Activated naive CD8-positive, alpha-beta T cell (primary cell): Measurements from ENCODE around the gene F2RL1.
A peak's percentile ranks its signal among the peaks of the same experiment; 100 is the strongest.
"Not testable (repeated sequence)": the region's sequence is repeated elsewhere in the genome, so short reads cannot be mapped to it uniquely, and the experiment has no call there.

ENCODE experiments used
- H3K27ac Mint-ChIP-seq: one replicate; pipeline ENCODE4 v1.8.0; 2021; ENCODE audit warnings: mixed read lengths
- H3K27me3 Mint-ChIP-seq: one replicate; pipeline ENCODE4 v1.8.0; 2021; ENCODE audit warnings: mixed read lengths
- H3K36me3 Mint-ChIP-seq: one replicate; pipeline ENCODE4 v1.8.0; 2021; ENCODE audit warnings: mixed read lengths
- H3K4me1 Mint-ChIP-seq: one replicate; pipeline ENCODE4 v1.8.0; 2021; ENCODE audit warnings: low read depth, mixed read lengths
- H3K4me3 Mint-ChIP-seq: one replicate; pipeline ENCODE4 v1.8.0; 2021; ENCODE audit warnings: mild to moderate bottlenecking, mixed read lengths
- H3K9me3 Mint-ChIP-seq: one replicate; pipeline ENCODE4 v1.8.0; 2021; ENCODE audit warnings: low read depth, mixed read lengths

Gene F2RL1

DNA sequence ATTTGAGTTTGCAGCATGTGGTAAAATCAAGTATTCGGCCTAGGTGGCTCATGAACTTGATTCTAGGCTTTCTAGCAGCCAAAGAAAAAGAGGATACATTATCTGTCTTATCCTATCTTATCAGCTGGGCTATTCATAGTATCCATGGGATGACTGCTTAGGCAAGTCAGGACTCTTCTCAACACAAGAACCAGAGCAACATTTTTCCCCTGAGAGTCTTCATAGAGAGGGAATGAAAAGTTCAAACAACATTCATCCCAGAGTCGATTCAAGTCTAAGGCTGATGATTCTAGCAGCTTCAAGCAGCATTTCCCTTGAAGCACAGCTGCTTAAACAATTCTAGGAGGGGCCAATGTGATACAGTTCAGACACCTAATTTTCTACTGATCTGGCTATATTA lies 33.9 kb downstream of the F2RL1 start:
- H3K4me3 Mint-ChIP-seq = no peak overlapping the region
- no peaks in the 10 kb centered on the region for H3K27me3 Mint-ChIP-seq
- no peaks in the 10 kb centered on the region for H3K36me3 Mint-ChIP-seq
- H3K27ac Mint-ChIP-seq = no peak overlapping the region
- H3K9me3 Mint-ChIP-seq = no peaks in the 10 kb centered on the region
- H3K4me1 Mint-ChIP-seq = peaks cover 43% of the 10 kb centered on the region

DNA sequence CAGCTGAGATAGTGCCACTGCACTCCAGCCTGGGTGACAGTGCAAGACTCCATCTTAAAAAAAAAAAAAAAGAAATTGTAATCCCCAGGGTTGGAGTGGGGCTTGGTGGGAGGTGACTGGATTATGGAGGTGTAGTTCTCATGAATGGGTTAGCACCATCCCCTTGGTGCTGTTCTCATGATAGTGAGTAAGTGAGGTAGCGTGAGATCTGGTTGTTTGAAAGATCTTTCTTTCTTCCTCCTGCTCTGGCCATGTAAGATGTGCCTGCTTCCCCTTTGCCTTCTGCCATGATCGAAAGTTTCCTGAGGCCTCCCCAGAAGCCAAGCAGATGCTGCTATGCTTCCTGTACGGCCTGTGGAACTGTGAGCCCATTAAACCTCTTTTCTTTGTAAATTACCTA lies 34.9 kb downstream of the F2RL1 start:
- not testable (repeated sequence) for H3K27me3 Mint-ChIP-seq, H3K9me3 Mint-ChIP-seq, H3K27ac Mint-ChIP-seq, H3K36me3 Mint-ChIP-seq, H3K4me3 Mint-ChIP-seq
- peaks cover 43% of the 10 kb centered on the region for H3K4me1 Mint-ChIP-seq

DNA sequence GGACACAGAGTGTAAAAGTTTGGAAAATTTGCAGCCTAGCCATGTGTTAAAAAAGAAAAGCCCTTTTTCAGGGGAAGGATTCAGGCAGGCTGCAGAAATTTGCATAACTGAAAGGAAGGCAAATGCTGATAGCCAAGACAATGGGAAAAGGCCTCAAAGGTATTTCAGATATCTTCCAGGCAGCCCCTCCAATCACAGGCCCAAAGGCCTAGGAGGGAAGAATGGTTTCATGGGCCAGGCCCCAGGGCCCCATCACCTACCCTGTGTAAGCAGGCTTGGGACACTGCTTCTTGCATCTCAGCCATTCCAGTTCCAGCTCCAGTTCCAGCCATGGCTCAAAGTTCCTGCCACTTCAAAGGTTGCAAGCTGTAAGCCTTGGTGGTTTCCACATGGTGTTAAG lies 35.8 kb downstream of the F2RL1 start:
- H3K9me3 Mint-ChIP-seq = no peaks in the 10 kb centered on the region
- peak overlapping the region; percentile 90 for H3K27ac Mint-ChIP-seq
- no peak overlapping the region for H3K4me3 Mint-ChIP-seq

GRCh38 chr5:76855501-76855900 lies 36.7 kb downstream of the F2RL1 start:
- H3K36me3 Mint-ChIP-seq = not testable (repeated sequence)

More for the DNA sequence above, 35.8 kb downstream of the F2RL1 start:
- no peaks in the 10 kb centered on the region for H3K27me3 Mint-ChIP-seq
- H3K4me1 Mint-ChIP-seq = peaks cover 40% of the 10 kb centered on the region
- H3K36me3 Mint-ChIP-seq = no peaks in the 10 kb centered on the region

GRCh38 chr5:76855961-76856360 lies 37.1 kb downstream of the F2RL1 start:
- H3K4me3 Mint-ChIP-seq = peak overlapping the region; percentile 14
- H3K9me3 Mint-ChIP-seq = no peaks in the 10 kb centered on the region
- peak overlapping the region; percentile 90 for H3K27ac Mint-ChIP-seq
- H3K36me3 Mint-ChIP-seq = no peaks in the 10 kb centered on the region
- no peaks in the 10 kb centered on the region for H3K27me3 Mint-ChIP-seq
- peaks cover 29% of the 10 kb centered on the region for H3K4me1 Mint-ChIP-seq

More at GRCh38 chr5:76855501-76855900, 36.7 kb downstream of the F2RL1 start:
- peak overlapping the region; percentile 90 for H3K27ac Mint-ChIP-seq
- not testable (repeated sequence) for H3K27me3 Mint-ChIP-seq, H3K9me3 Mint-ChIP-seq
- peaks cover 32% of the 10 kb centered on the region for H3K4me1 Mint-ChIP-seq
- peak overlapping the region; percentile 14 for H3K4me3 Mint-ChIP-seq

GRCh38 chr5:76856800-76857199 lies 38.0 kb downstream of the F2RL1 start:
- not testable (repeated sequence) for H3K36me3 Mint-ChIP-seq, H3K27me3 Mint-ChIP-seq, H3K4me3 Mint-ChIP-seq, H3K9me3 Mint-ChIP-seq
- Mint-ChIP-seq H3K27ac (peak overlapping the region; percentile 90), H3K4me1 (peaks cover 29% of the 10 kb centered on the region)

DNA sequence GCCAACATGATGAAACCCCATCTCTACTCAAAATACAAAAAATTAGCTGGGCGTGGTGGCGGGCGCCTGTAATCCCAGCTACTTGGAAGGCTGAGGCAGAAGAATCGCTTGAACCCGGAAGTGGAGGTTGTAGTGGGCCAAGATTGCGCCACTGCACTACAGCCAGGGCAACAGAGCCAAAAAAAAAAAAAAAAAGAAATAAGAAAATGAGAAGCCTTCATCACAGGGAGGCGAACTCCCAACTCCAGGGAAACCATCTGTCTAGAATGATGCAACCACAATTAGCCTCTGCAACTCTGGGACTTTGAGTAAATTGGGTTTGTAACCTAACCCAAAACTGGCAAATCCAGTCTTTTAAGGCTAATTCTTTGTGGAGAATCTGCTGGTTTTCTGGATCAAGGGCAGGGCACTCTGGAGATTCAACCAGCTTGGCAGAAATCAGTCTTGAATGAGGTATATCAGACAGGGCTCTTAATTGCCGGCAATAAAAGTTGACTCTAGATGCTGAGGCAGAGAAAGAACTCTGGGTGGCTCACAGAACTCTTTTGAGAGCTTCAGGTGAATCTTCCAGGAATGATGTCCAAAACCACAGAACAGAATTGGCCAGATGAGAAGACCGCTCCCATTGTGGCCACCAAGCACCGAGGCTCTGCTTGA lies 40.9 kb downstream of the F2RL1 start:
- Mint-ChIP-seq H3K4me3 (no peak overlapping the region), H3K27me3 (no peaks in the 10 kb centered on the region), H3K27ac (no peak overlapping the region), H3K9me3 (no peaks in the 10 kb centered on the region), H3K4me1 (peaks cover 22% of the 10 kb centered on the region), H3K36me3 (no peaks in the 10 kb centered on the region)

- Mint-ChIP-seq H3K4me3 (no peak overlapping the region), H3K4me1 (peaks cover 3% of the 10 kb centered on the region), H3K9me3 (no peaks in the 10 kb centered on the region), H3K27ac (no peak overlapping the region), H3K27me3 (no peaks in the 10 kb centered on the region), H3K36me3 (no peaks in the 10 kb centered on the region)
These were observed 42.8 kb downstream of the F2RL1 start for GRCh38 chr5:76861612-76862011.

- Mint-ChIP-seq H3K4me3 (no peak overlapping the region), H3K36me3 (no peaks in the 10 kb centered on the region), H3K27ac (no peak overlapping the region), H3K4me1 (no peaks in the 10 kb centered on the region), H3K27me3 (no peaks in the 10 kb centered on the region), H3K9me3 (no peaks in the 10 kb centered on the region)
These were observed 44.2 kb downstream of the F2RL1 start for GRCh38 chr5:76863001-76863400.

- no peak overlapping the region for H3K27ac Mint-ChIP-seq
- H3K9me3 Mint-ChIP-seq = no peaks in the 10 kb centered on the region
These were observed 47.7 kb downstream of the F2RL1 start for GRCh38 chr5:76866503-76866902.

DNA sequence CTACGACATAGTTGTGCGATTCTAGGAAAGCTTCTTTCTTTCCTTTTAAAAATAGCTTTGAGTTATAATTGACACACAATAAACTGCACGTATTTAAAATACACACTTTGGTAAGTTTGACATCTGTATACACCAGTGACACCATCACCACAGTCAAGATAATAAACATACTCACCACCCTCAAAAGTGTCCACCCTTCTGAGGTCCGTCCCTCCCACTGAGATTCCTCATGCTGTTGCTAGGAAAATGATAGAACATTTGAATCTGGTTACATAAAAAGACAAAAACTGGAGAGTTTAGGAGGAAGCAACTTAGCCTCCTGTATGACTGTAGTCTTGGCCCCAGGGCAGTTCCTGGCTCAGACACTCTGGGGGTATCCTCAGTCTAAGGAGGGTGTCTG lies 48.2 kb downstream of the F2RL1 start:
- H3K27ac Mint-ChIP-seq = no peak overlapping the region
- H3K36me3 Mint-ChIP-seq = no peaks in the 10 kb centered on the region
- H3K4me3 Mint-ChIP-seq = no peak overlapping the region
- no peaks in the 10 kb centered on the region for H3K4me1 Mint-ChIP-seq
- no peaks in the 10 kb centered on the region for H3K27me3 Mint-ChIP-seq
- no peaks in the 10 kb centered on the region for H3K9me3 Mint-ChIP-seq

More at GRCh38 chr5:76866503-76866902, 47.7 kb downstream of the F2RL1 start:
- H3K36me3 Mint-ChIP-seq = no peaks in the 10 kb centered on the region
- no peaks in the 10 kb centered on the region for H3K27me3 Mint-ChIP-seq
- H3K4me3 Mint-ChIP-seq = no peak overlapping the region
- H3K4me1 Mint-ChIP-seq = no peaks in the 10 kb centered on the region

- Mint-ChIP-seq H3K36me3 (no peaks in the 10 kb centered on the region), H3K27ac (no peak overlapping the region), H3K27me3 (no peaks in the 10 kb centered on the region), H3K4me1 (no peaks in the 10 kb centered on the region), H3K4me3 (no peak overlapping the region), H3K9me3 (no peaks in the 10 kb centered on the region)
These were observed 49.2 kb downstream of the F2RL1 start for GRCh38 chr5:76867827-76868693.

DNA sequence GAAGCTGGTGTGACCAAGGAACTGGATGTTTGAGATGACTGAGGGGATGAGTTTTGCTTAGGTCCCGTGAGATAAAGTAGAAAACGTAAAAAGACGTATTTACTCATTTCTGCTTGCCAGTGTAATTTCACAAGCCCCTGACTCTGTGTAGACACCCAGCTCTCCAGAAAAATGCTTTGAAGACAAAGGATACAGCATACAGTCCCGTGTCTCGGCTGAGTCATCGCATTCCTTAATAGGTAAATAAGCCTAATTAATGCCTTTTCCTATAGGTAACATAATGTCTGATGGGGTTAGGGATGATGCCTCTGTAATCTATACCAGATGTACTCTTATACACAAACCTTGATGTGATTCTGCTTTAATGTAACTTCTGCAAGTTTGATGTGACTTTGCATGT lies 51.2 kb downstream of the F2RL1 start:
- H3K9me3 Mint-ChIP-seq = no peaks in the 10 kb centered on the region
- H3K27ac Mint-ChIP-seq = no peak overlapping the region
- no peaks in the 10 kb centered on the region for H3K27me3 Mint-ChIP-seq
- no peaks in the 10 kb centered on the region for H3K4me1 Mint-ChIP-seq
- no peak overlapping the region for H3K4me3 Mint-ChIP-seq
- no peaks in the 10 kb centered on the region for H3K36me3 Mint-ChIP-seq

DNA sequence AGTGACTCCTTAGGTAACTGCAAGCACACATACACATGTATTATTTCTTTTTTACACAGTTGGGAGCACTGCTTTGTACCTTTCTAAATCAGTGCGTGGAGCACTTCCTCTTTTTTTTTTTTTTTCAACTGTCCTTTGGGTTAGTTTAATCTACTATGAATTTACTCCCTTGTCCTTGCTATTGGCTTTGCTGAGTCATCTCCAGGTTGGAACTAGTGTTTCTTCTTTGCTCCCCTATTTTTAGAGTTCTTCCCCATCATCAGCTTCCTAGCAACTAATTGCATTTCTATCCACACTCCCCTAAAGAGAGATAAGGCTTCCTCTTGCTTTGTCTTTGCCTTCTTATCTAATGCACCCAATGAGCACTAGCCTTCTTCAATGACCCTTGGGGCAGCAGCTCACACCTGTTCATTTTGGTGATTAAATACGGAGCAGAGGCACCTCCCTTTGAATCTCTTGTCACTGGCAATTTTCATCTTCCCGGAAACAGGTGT lies 55.3 kb downstream of the F2RL1 start:
- Mint-ChIP-seq H3K4me1 (no peaks in the 10 kb centered on the region), H3K4me3 (no peak overlapping the region), H3K36me3 (no peaks in the 10 kb centered on the region), H3K9me3 (no peaks in the 10 kb centered on the region), H3K27me3 (no peaks in the 10 kb centered on the region), H3K27ac (no peak overlapping the region)
